GM21529 (cell line): ENCODE results near the gene CTBP1.

ENCODE experiments used
- ATAC-seq: cut with Tn5 transposase; IDR thresholded peaks from one replicate; pipeline ENCODE4 v1.9.1; 2021; ENCODE audit not compliant: unreplicated experiment

Gene CTBP1

DNA sequence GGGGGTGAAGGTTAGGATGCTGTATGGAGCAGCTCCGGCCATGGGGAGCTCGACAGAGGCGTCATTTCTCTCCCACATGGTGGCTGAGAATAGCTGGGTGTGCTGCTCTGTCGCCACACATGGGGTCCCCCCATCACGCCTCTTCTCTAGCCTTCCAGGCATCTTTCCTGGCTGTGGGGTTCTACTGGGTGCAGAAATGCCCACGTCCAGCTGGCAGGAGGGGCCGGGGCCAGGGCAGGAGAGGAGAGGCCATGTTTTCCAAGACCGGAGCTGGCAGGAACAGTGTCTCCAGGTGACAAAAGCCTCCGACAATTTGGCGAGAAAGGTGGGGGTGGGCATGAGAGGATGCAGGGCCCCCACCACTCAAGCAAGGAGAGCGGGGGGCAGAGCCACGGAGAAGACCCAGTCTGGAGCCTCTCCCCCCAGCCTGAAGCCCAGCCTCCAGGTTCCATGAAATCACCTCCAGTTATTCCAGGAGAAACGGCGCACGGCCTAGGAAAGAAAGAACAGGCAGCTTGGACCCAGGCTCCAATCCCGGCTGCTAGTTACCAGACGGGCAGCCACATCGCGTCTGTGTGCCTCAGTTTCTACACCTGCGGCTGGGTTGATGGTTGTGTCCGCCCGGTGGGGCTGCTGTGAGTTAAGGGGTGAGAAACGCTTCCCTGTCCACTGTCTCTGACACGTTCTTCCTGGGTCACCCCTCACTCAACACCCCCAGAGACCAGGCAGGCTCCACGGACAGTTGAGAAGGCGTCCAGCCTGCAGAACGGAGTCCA lies 49.2 kb downstream of the CTBP1 start:
- no peak for ATAC-seq

DNA sequence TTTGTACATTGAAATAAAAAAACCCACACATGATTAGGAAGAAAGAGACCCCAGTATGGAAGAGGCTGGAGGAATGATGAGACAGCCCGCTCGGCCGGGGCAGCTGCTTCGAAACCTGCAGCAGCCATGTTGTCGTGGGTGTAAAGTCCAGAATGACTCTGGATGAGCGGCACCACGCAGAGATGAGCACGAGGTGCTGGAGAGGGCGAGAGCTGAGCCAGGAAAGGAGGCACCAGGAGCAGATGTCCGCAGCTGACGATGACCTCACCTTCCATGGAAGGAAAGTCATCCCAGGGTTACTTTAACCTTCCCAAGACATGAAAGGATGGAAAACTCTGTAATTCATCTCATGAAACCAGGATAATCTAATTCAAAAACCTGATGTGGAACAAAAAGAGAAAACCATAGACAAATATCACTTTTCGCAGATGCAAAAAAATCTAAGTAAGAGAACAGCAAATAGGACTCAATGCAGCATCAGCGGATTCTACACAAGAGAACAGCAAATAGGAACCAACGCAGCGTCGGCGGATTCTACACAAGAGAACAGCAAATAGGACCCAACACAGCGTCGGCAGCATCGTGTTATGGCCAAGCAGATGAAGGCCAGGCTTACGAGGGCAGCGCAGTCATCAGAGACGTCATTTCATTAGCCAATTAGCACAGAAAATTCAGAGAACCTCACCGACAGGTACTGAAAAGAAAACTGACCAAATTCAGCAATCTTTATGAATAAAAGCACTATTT lies 50.7 kb downstream of the CTBP1 start:
- ATAC-seq: no peak

DNA sequence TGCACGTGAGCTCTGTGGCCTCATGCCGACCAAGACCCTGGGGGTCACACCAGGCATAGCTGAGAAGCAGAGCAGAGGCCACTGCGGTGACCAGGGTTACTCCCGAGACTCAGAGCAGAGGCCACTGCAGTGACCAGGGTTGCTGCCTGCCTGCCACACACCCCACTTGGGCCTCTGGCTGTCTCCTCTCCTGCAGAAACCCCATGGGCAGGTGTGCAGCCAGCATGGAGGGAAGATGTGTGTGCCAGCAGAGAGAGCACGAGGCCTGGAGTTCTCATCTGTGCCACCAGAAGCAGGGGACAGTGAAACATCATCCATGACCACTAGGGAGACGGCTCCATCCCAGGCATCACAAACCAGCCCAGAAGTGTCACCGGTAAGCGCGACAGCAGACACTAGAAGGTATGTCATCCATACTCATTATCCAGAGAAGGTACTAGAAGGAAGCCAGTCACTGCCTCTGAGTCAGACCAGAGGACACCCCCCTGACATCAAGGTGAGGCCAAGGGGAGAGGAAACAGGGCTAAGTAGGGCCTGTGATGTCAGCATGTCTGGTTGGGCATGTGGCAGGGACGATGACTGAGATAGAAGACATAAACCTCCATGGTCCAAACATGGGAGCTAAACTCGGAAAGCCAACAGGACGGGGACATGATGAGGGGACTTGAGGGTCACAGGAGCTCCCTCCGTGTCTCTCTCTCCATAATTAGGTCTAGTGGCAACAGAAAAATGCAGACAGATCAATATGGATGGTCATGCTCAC lies 52.3 kb downstream of the CTBP1 start:
- no peak for ATAC-seq

DNA sequence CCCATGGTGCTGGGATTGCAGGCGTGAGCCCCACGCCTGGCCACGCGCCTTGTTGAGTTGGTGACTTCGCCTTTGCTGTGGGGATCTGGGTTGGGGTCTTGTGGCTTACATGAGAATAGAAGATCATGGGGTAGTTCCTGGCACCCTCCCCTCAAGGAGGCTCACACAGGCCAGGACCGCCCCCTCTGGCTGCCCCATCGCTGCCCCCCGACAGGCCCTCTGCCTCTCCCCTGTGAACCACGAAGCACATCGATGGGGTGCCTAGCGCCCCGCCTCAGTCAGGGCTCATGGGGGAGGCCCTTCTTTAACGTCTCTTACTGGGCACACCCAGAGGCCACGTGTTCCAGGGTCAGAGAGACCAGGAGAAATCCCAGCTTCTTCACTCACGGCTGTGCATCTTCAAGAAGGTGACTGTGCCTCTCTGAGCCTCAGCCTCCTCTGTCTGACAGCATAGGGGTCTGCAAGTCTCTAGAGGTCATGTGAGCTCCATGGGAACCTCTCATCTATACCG lies 53.0 kb downstream of the CTBP1 start:
- ATAC-seq: no peak

DNA sequence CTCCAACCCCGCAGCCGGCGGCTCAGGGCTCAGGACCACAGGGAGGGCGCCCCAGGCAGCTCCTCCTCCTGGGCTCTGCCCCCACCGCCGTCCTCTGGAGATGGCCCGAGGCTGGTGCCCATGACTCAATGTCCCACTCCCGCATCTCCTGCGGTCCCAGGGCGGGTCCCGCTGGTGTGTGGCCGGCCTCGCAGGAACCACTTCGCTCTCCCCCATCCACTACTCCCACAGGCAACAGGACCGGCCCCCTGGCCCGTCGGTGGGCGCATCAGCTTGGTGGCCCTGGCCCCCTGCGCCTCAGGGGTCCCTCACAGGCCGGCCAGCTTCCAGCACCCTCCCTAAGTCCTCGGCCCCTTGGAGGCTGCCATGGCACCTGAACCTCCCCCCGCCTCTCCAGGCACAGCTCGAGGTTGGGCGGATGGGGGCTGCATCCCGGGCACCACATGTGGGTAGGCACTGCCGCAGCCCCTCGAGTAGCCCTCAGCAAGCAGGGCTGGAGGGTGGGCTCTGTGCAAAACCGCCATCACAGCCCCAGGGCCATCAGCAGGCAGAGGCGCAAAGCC lies 53.7 kb downstream of the CTBP1 start:
- no peak for ATAC-seq

DNA sequence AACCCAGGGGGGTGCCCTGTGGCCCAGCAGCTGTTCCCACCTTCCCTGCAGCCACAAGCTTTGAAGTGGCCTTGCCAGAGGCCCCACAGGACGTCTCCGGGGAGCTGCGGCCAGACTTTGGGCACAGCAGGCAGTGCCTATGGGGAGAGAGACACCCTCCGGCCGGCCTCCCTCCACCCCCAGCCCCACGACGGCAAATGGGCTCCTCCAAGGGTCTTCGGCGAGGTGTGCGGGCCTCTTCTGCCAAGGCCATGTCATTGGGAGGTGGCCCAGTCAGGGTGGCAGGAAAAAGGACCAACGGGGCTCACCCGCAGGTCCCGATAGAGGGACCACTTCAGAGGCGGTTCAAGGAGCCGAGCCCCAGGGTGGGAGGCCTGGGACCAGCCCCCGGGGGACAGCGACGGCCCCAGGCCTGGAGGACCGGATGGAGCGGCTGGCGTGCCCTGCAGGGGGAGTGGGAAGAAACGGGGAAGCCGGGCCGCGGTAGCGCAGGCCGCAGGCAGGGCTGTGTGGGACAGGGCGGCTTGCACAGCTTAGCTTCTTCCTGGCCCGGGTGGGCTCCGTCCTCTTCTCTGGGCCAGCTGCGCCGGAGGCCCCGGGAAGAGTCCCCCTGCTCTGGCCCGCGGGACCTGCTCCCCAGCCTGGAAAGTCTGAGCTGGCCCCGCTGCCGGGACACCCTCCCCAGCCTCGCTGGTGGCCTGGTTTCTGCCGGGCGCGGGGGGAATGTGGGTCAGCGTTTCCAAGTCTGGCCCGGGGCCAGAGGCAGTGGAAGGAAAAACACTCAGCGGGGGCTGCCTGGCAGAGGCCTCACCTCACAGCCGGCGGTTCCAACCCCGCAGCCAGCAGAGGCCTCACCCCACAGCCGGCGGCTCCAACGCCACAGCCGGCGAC lies 54.7 kb downstream of the CTBP1 start:
- ATAC-seq: no peak

DNA sequence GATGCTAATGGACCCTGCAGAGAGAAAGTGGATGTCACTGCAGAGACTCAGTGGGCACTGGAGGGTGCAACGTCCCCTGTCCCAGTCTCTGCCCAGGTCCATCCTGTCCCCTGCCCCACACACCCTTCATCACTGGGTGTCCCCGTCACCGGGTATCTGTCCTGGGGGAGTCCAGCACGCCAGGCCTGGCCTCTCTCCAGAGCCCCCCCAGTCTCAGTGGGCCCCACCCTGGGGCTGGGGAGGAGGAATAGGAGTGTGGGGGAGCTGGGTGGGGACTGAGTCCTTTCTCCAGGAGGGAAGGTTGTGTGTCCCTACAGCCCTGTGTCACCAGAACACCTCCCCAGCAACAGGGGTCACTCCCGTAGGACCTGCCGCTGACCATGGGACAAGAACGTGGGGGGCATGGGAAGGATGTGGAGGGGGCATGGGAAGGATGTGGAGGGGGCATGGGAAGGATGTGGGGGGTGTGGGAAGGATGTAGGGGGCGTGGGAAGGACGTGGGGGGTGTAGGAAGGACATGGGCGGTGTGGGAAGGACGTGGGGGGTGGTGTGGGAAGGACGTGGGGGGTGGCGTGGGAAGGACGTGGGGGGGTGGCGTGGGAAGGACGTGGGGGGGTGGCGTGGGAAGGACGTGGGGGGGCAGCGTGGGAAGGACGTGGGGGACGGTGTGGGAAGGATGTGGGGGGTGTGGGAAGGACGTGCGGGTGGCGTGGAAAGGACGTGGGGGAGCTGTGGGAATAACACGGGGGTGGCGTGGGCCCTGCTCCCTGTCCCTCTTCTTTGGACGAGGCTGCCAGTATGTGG lies 55.5 kb downstream of the CTBP1 start:
- no peak for ATAC-seq

DNA sequence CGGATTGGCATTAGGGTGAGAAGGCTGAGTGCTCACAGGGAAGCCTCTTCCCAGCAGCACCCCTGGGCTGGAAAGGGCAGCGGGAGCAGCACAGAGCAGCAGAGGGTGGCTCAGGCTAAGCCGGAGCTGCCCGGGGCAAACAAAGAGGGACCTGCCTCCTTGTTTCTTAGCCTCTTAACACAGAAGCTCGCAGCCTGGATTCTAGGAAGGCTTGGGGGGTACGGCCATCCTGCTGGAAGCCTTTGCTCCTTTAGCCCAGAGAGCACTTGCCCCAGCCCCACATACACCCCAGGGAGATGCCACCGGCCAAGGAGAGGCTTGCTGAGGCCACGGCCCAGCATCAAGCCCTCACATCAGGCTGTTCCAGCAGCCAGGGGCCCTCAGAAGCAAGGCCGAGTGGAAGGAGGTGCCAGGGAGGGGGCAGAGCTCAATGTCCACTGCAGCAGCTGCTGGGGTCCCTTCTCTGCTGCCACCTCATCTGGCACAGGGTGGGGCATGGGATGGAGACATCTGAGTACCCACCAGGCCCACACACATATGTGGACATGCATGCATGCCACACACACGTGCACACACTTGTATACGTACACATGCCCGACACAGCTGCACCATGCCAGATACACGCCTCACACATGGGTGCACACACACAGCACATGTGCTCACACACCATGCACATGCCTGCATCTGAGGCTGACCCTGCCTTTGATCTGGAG lies 56.3 kb downstream of the CTBP1 start:
- no peak for ATAC-seq

DNA sequence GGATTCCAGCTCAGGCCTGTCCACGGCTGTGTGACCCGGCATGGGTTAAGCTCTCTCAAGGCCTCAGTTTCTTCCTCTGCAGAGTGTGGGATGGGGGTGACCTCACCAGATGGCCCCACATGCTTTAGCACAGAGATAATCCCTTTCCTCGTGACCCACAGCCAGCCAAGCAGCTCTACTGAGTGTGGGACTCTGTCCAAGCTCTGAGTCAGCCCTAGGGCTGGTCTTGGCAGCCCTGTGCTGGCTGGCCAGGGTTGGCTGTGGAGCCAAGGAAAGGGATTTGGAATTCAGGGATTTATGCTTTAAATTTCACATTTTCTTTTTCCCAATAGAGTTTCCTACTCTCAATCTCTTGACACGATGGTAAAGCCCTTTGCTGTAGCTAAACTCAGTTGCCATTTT lies 56.8 kb downstream of the CTBP1 start:
- no peak for ATAC-seq

DNA sequence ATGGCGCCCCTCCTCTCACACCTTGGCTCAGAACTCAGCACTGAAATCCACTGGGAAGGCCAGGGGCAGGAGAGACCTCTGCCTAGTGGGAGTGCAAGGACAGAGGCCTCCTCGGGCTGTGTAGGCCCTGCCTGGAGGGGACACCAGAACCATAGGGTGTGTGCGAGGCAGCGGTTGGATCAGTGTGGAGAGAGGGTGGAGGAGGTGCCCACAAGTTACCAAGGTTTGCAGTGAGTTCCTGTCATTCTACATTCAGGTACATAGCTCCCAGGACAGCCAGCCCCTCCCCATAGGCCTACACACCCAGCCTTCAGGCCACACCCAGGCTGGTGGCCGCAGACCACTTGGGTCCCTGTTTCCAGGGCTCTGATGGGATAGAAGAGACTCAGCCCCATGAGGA lies 57.3 kb downstream of the CTBP1 start:
- no peak for ATAC-seq

DNA sequence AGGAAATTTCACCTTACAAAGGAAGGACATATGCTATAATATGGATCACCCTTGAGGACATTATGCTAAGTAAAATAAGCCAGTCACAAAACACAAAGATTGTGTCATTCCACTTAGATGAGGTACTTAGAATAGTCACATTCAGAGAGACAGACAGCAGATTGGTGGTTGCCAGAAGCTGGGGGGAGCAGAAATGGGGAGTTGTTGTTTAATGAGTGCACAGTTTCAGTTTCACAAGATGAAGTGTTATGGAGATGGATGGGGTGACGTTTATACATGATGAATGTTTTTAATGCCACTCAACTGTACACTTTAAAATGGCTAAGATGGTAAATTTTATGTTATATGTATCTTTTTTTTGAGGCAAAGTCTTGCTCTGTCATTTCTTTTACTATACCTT lies 61.7 kb downstream of the CTBP1 start:
- ATAC-seq: peak; percentile 57

DNA sequence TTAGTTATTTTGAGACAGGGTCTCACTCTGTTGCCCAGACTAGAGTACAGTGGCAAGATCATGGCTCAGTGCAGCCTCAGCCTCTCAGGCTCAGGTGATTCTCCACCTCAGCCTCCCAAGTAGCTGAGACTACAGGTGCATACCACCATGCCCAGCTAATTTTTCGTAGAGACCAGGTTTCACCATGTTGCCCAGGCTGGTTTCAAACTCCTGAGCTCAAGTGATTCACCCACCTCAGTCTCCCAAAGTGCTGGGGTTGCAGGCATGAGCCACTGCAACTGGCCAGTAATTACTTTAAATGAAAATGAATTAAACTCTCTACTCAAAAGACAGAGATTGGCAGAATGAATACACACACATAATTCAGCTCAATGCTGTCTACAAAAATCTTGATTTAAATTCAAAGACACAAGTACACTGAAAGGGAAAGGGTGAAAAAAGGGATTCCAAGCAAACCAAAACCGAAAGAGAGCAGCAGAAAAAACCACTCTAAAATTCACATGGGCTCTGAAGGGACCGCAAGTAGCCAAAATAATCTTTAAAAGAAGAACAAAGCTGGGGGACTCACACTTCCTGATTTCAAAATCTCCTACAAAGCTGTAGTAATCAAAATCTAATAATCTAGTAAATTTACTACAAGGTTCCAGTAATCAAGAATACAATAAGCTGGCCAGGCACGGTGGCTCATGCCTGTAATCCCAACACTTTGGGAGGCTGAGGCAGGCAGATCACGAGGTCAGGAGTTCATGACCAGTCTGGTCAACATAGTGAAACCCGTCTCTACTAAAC lies 64.8 kb downstream of the CTBP1 start:
- peak; percentile 86 for ATAC-seq

DNA sequence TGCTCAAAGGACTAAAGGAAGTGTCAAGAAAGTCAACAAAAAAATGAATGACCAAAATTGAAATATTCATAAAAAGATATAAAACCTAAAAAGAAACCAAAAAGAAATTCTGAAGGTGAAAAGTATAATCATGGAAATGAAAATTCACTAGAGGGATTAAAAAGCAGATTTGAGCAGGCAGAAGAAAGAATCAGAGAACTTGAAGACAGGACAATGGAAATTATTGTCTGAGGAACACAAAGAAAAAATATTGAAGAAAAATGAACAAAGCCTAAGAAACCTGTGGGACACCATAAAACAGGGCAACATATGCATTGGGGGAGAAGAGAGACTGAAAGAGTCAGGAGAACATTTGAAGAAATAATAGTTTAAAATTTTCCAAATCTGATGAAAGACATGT lies 66.6 kb downstream of the CTBP1 start:
- ATAC-seq: no peak

DNA sequence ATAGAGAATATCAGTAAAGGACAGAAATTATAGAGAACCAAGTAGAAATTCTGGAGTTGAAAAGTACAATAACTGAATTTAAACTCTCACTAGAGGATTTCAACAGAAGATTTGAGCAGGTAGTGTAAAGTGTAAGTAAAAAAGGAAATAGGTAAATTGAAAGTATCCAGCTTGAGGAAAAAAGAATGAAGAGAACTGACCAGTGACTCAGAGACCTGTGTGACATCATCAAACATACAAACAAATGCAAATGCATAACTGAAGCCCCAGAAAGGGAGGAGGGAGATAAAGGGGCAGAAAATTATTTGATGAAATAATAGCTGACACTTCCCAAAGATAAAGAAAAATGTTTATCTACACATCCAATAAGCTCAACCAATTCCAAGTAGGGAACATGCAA lies 68.3 kb downstream of the CTBP1 start:
- no peak for ATAC-seq

DNA sequence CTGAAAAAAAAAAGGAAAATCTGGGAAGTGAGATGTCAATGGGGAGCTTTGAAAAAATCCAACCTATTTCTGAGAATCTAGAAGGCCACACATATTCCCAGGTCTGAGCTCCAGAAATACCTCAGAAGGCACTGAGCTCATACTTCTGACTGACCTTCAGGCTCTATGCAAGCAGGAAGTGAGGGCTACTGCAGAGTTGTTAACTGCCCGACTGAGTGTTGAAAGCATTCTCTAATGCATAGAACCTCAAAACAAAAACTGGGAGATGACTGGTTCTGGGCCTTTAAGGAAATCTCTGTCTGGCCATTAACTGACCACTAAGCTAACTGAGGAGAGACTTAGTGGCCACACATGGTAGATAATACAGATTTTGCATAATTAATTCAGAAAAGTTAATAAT lies 69.0 kb downstream of the CTBP1 start:
- ATAC-seq: no peak

DNA sequence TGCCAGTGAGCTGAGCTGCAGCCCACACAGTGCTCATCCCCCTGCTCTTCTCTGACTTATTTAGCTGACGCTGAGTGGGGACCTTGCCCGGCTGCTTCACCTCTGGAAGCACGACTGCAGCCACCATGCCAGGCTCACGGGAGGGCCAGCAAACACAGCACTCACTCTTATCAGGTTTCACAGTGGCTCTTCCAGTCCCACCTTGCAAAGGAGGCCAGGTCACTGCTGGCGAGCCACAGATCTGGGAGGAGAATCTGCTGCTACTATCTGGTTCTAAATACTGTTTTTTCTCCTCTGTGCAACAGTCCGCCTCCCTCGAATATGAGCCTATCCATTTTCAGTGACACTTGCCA lies 69.9 kb downstream of the CTBP1 start:
- no peak for ATAC-seq

DNA sequence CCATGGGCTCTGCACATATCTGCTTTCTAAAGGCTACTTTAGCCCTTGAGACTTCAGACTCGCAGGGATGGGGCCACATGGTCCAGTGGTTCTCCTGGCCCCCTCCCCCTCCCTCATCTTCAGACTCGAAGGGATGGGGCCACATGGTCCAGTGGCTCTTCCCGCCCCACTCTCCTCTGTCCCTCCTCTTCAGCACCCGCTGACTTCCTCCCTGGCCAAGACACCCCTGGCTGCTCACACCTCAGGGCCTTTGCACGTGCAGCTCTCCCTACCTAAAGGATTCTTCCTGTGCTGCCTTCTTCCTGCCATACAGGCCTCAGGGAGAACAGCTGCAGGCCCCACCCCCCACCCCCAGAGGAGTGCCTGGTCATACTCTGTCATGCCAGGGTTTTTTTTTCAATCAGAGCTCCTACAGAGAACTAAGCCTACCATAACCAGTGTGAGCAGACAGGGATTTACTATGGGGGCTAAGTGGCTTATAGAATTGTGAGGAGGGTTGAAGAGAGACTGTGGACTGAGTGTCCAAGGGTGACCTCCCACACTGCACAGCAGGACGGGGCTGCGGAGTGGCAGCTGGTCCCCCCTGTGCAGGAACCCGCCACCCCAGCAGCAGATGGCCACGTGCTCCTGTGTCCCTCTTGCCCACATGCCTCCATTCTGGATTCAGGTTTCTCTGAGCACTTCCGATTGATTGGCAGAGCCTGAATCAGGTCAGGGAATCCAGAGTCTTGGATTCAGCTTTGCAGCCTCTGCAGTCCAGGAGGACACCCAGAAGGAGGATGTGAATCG lies 70.4 kb downstream of the CTBP1 start:
- ATAC-seq: no peak
